B cell (primary cell): Measurements from ENCODE around the gene SCN1B. TPM values are rescaled to one million over a fixed set of nuclear protein-coding genes. Genes with fewer than 3 reads are reported as not detected.

Source experiments
- ATAC-seq: fragments of 200-7000 bp; cut with Tn5 transposase; one replicate; pipeline ENCODE4 v1.10.0; 2021; ENCODE audit warnings: low read depth, mild to moderate bottlenecking, moderate number of reproducible peaks, moderate library complexity
- CTCF ChIA-PET: fragments of 350-600 bp; sonication (Branson Sonifier 250); formaldehyde crosslinking; loops from one replicate; lab custom pipeline; 2021; ENCODE audit warnings: antibody characterized with exemption, inconsistent platforms; lab: Charles Lee
- POLR2A ChIA-PET: fragments of 350-600 bp; sonication (Branson Sonifier 250); formaldehyde crosslinking; loops from one replicate; lab custom pipeline; 2021; ENCODE audit warnings: antibody characterized with exemption; lab: Charles Lee
- DNase-seq: peaks from one replicate; pipeline ENCODE4 v3.0.0; 2013
- H2AFZ ChIP-seq: 2 replicates; pipeline ENCODE4 v1.6.1; 2012; ENCODE audit warnings: mild to moderate bottlenecking, low read depth, low read length; ENCODE audit not compliant: insufficient read depth, poor library complexity, severe bottlenecking
- H3K27ac ChIP-seq, 2 donors: 1 replicate in 1 of 2; 2 replicates in 1 of 2; pipeline ENCODE4 v1.5.1; 2012 to 2013; ENCODE audit warnings: low read length in 2 of 2, mild to moderate bottlenecking in 2 of 2, moderate library complexity in 1 of 2
- H3K27me3 ChIP-seq, 4 experiments: fragments of 200-600 bp in 1 of 4; sonication (generic) in 1 of 4; replicated peaks in 1 of 4; 1 replicate in 2 of 4; 2 replicates in 2 of 4; pipeline versions ENCODE4 v1.6.1 to v1.7.0; 2013 to 2016; ENCODE audit warnings: low read length in 3 of 4, mild to moderate bottlenecking in 2 of 4, mixed read lengths in 1 of 4, moderate library complexity in 1 of 4; ENCODE audit not compliant: insufficient read depth in 4 of 4, control insufficient read depth in 3 of 4; ENCODE audit errors: control extremely low read depth in 1 of 4
- H3K36me3 ChIP-seq, 2 experiments: replicated peaks in 1 of 2; 1 replicate in 1 of 2; 2 replicates in 1 of 2; pipeline versions ENCODE4 v1.6.1 to v1.7.1; 2013; ENCODE audit warnings: low read length in 1 of 2; ENCODE audit not compliant: insufficient read depth in 2 of 2, control insufficient read depth in 1 of 2; ENCODE audit errors: control extremely low read depth in 1 of 2, extremely low read depth in 1 of 2
- H3K4me1 ChIP-seq, 2 donors: fragments of 200-600 bp in 1 of 2; sonication (generic) in 1 of 2; 1 replicate in 1 of 2; 2 replicates in 1 of 2; pipeline versions ENCODE4 v1.5.1 to v1.6.1; 2013 to 2017; ENCODE audit warnings: low read length in 2 of 2; ENCODE audit not compliant: control insufficient read depth in 2 of 2, insufficient read depth in 2 of 2
- H3K4me2 ChIP-seq: replicated peaks from 2 replicates; pipeline ENCODE3; 2012; ENCODE audit warnings: mild to moderate bottlenecking, low read depth, low read length; ENCODE audit not compliant: poor library complexity, severe bottlenecking
- H3K4me3 ChIP-seq, 5 experiments: fragments of 200-600 bp in 1 of 5; sonication (generic) in 1 of 5; 1 replicate in 3 of 5; 2 replicates in 2 of 5; pipeline versions ENCODE4 v1.5.1 to v1.7.0; 2011 to 2016; ENCODE audit warnings: low read length in 4 of 5, mild to moderate bottlenecking in 4 of 5, low read depth in 2 of 5, control low read depth in 1 of 5, moderate library complexity in 1 of 5; ENCODE audit not compliant: insufficient read depth in 1 of 5; ENCODE audit errors: control extremely low read depth in 1 of 5, extremely low read depth in 1 of 5
- H3K79me2 ChIP-seq: fragments of 200-600 bp; sonication (generic); one replicate; pipeline ENCODE4 v1.6.0; 2016; ENCODE audit warnings: low read length; ENCODE audit not compliant: control insufficient read depth, insufficient read depth
- H3K9ac ChIP-seq: fragments of 200-600 bp; sonication (generic); 2 replicates; pipeline ENCODE4 v1.6.1; 2017; ENCODE audit warnings: mild to moderate bottlenecking, low read length, moderate library complexity
- H3K9me3 ChIP-seq, 3 donors: one replicate each; pipeline versions ENCODE4 v1.6.1 to v1.7.1; 2013; ENCODE audit warnings: low read length in 2 of 3; ENCODE audit not compliant: control insufficient read depth in 2 of 3, insufficient read depth in 1 of 3; ENCODE audit errors: control extremely low read depth in 1 of 3
- H4K20me1 ChIP-seq: 2 replicates; pipeline ENCODE4 v1.6.0; 2012; ENCODE audit warnings: mild to moderate bottlenecking, low read length; ENCODE audit not compliant: insufficient read depth, control insufficient read depth, poor library complexity, severe bottlenecking
- H3K27ac Mint-ChIP-seq: one replicate; pipeline ENCODE4 v1.8.0; 2021; ENCODE audit warnings: mixed read lengths
- H3K27me3 Mint-ChIP-seq: one replicate; pipeline ENCODE4 v1.8.0; 2021; ENCODE audit warnings: mixed read lengths
- H3K4me1 Mint-ChIP-seq: one replicate; pipeline ENCODE4 v1.8.0; 2021; ENCODE audit warnings: mixed read lengths
- H3K4me3 Mint-ChIP-seq: one replicate; pipeline ENCODE4 v1.8.0; 2021; ENCODE audit warnings: mixed read lengths
- H3K9me3 Mint-ChIP-seq: one replicate; pipeline ENCODE4 v1.8.0; 2022; ENCODE audit warnings: mixed read lengths; ENCODE audit not compliant: insufficient read depth
- CTCF ChIP-seq: fragments of 200-600 bp; IDR thresholded peaks from one replicate; pipeline ENCODE4 v1.8.0; 2022; ENCODE audit warnings: antibody characterized with exemption, mild to moderate bottlenecking
- EZH2 ChIP-seq: IDR thresholded peaks from 2 replicates; pipeline ENCODE4 v1.6.1; 2012; ENCODE audit warnings: borderline replicate concordance, low read depth, mild to moderate bottlenecking, moderate library complexity, low read length; ENCODE audit not compliant: insufficient read depth, poor library complexity, severe bottlenecking
- WGBS: methylation state at CpG from one replicate; pipeline ENCODE4 v1.1.5; 2013; ENCODE audit warnings: missing lambda C conversion rate; ENCODE audit not compliant: insufficient coverage; 5-methylcytosine and 5-hydroxymethylcytosine counted together
- intact Hi-C: fragments of 100-400 bp; cut with micrococcal nuclease; formaldehyde crosslinking; loops from one replicate; pipeline ENCODE4 v1.10.0; 2022
- polyA plus RNA-seq: library from polyadenylated mRNA; depleted of rRNA; stranded (reverse); fragments of >200 nt; gene quantifications from 2 replicates; pipeline ENCODE4 v1.2.3, GENCODE V29; 2012
- total RNA-seq, 2 donors: library from RNA; stranded (reverse); fragments of 120-200 nt in 1 of 2; gene quantifications; 1 replicate in 1 of 2; 2 replicates in 1 of 2; pipeline versions ENCODE4 v1.2.3 to v1.2.4, GENCODE V29; 2013 to 2022

The SCN1B gene
- total and polyA plus RNA-seq, 2 donors (not counting 1 experiment from before 2014, with no cell fraction given): 0.52 to 0.72 TPM

GRCh38 chr19:35011737-35012682, 18.3 kb upstream of the SCN1B start:
- TF ChIP-seq CTCF (no peak), EZH2 (no peak)
- 97% methylated on average over 15 of the region's 18 CpGs for WGBS
- no peak overlapping the region for H3K9ac ChIP-seq
- peaks cover 25% of the 10 kb centered on the region for H3K4me1 Mint-ChIP-seq
- H3K4me1 ChIP-seq: peaks cover 17 to 25% of the 10 kb centered on the region in 2 donors
- intact Hi-C loops: loop anchor here (2.0 kb wide), 1 partner anchor 173 kb away; no protein-coding TSS in a partner anchor
- no peaks in the 10 kb centered on the region for H3K27me3 ChIP-seq
- H3K79me2 ChIP-seq: peaks cover 3% of the 10 kb centered on the region
- no peak overlapping the region for H3K4me2 ChIP-seq
- no peak overlapping the region for H3K4me3 ChIP-seq
- H3K4me3 Mint-ChIP-seq: no peak overlapping the region
- DNase-seq: no peak
- CTCF ChIA-PET: interaction anchor here (0.6 to 5.9 kb wide), 6 partner anchors 9 to 473 kb away, joined by 3 to 71 read pairs (median 7); partner anchors contain the start of gene ZNF30
- H3K9me3 Mint-ChIP-seq: no peaks in the 10 kb centered on the region
- no peak overlapping the region for H3K27ac Mint-ChIP-seq
- POLR2A ChIA-PET: no interaction called here
- no peaks in the 10 kb centered on the region for H3K9me3 ChIP-seq
- H2AFZ ChIP-seq: no peak overlapping the region
- H4K20me1 ChIP-seq: peaks cover 19% of the 10 kb centered on the region
- H3K27ac ChIP-seq: no peak overlapping the region
- no peaks in the 10 kb centered on the region for H3K27me3 Mint-ChIP-seq
- peaks cover 0 to 51% of the 10 kb centered on the region in 2 experiments for H3K36me3 ChIP-seq
- ATAC-seq: no peak
